Measurements from ENCODE around the gene GRIK3.

The GRIK3 gene

DNA sequence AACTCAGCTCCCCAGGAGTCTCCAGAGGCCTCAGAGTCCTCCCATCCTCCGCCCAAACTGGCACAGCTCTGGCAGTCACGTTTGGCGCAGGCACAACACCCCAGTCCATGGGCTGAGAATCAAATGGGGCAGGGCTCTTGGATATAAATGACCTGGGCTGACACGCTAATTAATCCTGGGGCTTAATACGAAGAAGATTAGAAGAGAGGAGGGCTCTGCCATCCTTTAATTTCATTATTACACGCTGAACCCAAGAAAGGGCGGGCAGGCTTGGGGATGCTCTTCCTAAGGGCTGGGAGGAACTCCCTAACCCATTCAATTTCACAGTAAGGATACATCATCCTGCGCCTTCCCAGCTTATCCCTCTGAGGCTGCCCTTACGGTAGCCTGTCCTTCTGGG, 2.4 kb downstream of the GRIK3 start:
- H3K27ac ChIP-seq: no peak overlapping the region
- no peak for TF ChIP-seq CTCF (conservative IDR thresholded peaks at IDR 0.05)
- no peak for TF ChIP-seq ZFX (IDR thresholded peaks at IDR 0.05)

DNA sequence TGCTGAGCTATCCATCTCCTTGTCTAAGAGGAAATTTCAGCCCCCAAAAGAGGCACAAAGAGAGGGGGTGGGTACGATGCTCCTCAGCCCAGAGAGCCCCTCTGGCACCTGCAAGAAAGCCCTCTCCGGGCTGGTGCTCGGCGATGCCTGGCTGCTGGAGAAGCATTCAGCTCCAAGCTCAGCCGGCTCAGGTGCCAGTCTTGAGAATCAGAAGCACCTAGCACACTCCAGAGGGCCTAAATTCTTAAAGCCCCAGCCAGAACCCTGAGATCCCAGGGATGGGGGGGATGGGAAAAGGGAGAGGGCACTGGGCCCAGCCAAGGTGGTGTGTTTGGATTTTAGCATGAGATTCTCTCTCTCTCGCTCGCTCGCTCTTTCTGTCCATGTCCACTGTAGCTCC, 2.9 kb downstream of the GRIK3 start:
- H3K27ac ChIP-seq: no peak overlapping the region

DNA sequence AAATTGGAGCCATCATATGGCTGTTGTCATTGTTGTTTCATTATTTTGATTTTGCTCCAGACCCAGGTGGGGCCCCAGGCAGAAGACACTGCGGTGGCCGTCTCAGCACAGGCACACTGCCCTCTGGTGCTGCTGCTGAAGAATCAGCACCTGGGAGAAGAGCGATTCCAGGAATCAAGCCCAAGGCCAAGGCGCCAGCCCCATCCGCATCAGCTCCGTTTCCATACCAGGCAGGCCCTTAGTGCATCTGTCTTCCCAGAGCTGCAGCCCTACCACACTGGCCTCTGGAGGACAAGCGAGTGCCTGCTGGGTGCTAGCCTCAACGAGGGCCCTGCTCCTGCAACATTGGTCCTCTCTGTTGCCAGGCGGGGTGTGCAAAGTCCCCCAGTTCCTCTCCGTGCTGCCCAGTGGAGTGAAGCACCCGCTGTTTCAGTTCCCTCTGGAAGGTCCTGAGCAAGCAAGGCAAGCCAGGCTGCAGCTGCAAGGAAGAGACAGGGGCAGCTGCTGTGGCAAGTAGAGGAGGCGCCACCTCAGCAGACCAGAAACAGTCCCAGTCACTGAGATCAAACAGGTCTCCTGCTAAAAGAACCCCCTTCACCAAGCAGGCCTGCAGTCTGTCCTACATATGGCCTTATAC, 5.2 kb downstream of the GRIK3 start:
- no peak overlapping the region for H3K27ac ChIP-seq
- no peak for TF ChIP-seq ZFX (IDR thresholded peaks at IDR 0.05)
- peak; percentile 27 for TF ChIP-seq CTCF (conservative IDR thresholded peaks at IDR 0.05)

More for the DNA sequence above, 2.9 kb downstream of the GRIK3 start:
- no peak for TF ChIP-seq ZFX (IDR thresholded peaks at IDR 0.05)
- no peak for TF ChIP-seq CTCF (conservative IDR thresholded peaks at IDR 0.05)

GRCh38 chr1:37021502-37021901, 12.8 kb downstream of the GRIK3 start:
- TF ChIP-seq ZFX (IDR thresholded peaks at IDR 0.05): no peak
- no peak for TF ChIP-seq CTCF (conservative IDR thresholded peaks at IDR 0.05)
- no peak overlapping the region for H3K27ac ChIP-seq

GRCh38 chr1:37020653-37021277, 13.6 kb downstream of the GRIK3 start:
- TF ChIP-seq ZFX (IDR thresholded peaks at IDR 0.05): no peak
- peak; percentile 35 for TF ChIP-seq CTCF (conservative IDR thresholded peaks at IDR 0.05)
- H3K27ac ChIP-seq: no peak overlapping the region

- no peak overlapping the region for H3K27ac ChIP-seq
- no peak for TF ChIP-seq CTCF (conservative IDR thresholded peaks at IDR 0.05)
- TF ChIP-seq ZFX (IDR thresholded peaks at IDR 0.05): no peak
Measured at GRCh38 chr1:37018510-37018909, 15.8 kb downstream of the GRIK3 start.

DNA sequence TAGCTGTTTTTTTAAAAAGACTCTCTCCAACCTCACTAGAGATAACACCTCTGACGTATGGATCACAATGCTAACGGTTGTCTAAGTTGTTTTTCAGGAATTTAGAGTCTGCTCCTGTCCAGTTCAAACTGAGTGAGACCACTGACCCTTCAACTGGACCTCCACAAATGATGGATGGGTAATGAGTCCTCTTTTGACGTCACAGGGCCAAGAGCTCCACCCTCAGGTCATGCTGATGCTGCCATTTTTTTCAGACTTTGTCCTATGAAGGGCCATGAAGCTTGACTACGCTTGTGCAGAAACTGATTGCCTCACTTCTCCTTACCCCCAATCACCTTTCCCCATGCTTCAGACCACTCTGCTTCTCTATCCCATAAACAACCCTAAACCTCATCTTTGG, 16.6 kb downstream of the GRIK3 start:
- no peak overlapping the region for H3K27ac ChIP-seq
- TF ChIP-seq CTCF (conservative IDR thresholded peaks at IDR 0.05) (no peak), ZFX (IDR thresholded peaks at IDR 0.05) (no peak)
